Stimulated activated CD8-positive, alpha-beta memory T cell treated with anti-CD3 and anti-CD28 coated beads, Interleukin-7, amount 100 ng/mL, for 1 hour (primary cell): ENCODE data around the gene CDK2.
"Not testable (repeated sequence)": the region's sequence is repeated elsewhere in the genome, so short reads cannot be mapped to it uniquely, and the experiment has no call there.

Experiments used
- DNase-seq, 2 donors: peaks; one replicate each; pipeline ENCODE4 v3.0.0-alpha.2; 2020; ENCODE audit warnings: low read depth in 2 of 2

The CDK2 gene

GRCh38 chr12:55966408-55967281 lies at the start of gene CDK2:
TSS of gene CDK2 (plus strand) at chr12:55966830. CDS start at chr12:55967009, 179 bp downstream.
- DNase-seq: peak; percentile 73 to 84

GRCh38 chr12:55919032-55919431 lies 47.6 kb upstream of the CDK2 start:
- not testable (repeated sequence) for DNase-seq

- no peak for DNase-seq
Observed at GRCh38 chr12:55922126-55922525, 44.5 kb upstream of the CDK2 start.

- not testable (repeated sequence) for DNase-seq
Observed at GRCh38 chr12:55923648-55924047, 43.0 kb upstream of the CDK2 start.

- DNase-seq: no peak
Observed at GRCh38 chr12:55925371-55925770, 41.3 kb upstream of the CDK2 start.

- no peak for DNase-seq
Observed at GRCh38 chr12:55925870-55926737, 40.5 kb upstream of the CDK2 start.

GRCh38 chr12:55926738-55927587 lies 39.7 kb upstream of the CDK2 start:
- peak; percentile 76 to 78 for DNase-seq

GRCh38 chr12:55927588-55928502 lies 38.8 kb upstream of the CDK2 start, which contains the start of gene PYM1:
TSS of gene PYM1 (minus strand) at chr12:55927894. CDS start at chr12:55927761, 133 bp downstream.
- peak in 1 of 2 donors; percentile 22 for DNase-seq

- DNase-seq: peak; percentile 49 to 57
Observed at GRCh38 chr12:55929306-55929791, 37.3 kb upstream of the CDK2 start.

- DNase-seq: peak in 1 of 2 donors; percentile 34
Observed at GRCh38 chr12:55930771-55931316, 35.8 kb upstream of the CDK2 start, which contains the start of gene DGKA. TSS of gene DGKA (plus strand) at chr12:55931162. CDS start at chr12:55936504, 5,342 bp downstream.

GRCh38 chr12:55931317-55931779 lies 35.3 kb upstream of the CDK2 start:
- no peak for DNase-seq

GRCh38 chr12:55931780-55932550 lies 34.7 kb upstream of the CDK2 start:
- no peak for DNase-seq

- DNase-seq: no peak
Observed at GRCh38 chr12:55932551-55932910, 34.1 kb upstream of the CDK2 start.

GRCh38 chr12:55933169-55933798 lies 33.3 kb upstream of the CDK2 start:
- DNase-seq: no peak

GRCh38 chr12:55933799-55934742 lies 32.6 kb upstream of the CDK2 start:
- DNase-seq: no peak

GRCh38 chr12:55934773-55935172 lies 31.9 kb upstream of the CDK2 start:
- no peak for DNase-seq

- no peak for DNase-seq
Observed at GRCh38 chr12:55935738-55936151, 30.9 kb upstream of the CDK2 start.
